Urothelium cell line (cell line): ENCODE results near the gene ADAMTS2.

Source experiments
- DNase-seq: peaks from one replicate; pipeline ENCODE4 v3.0.0; 2011; ENCODE audit warnings: low spot score, mixed read lengths
- FAIRE-seq: peaks from 2 replicates; lab custom pipeline; 2011; peaks lifted over from hg19 to GRCh38; lab: Jason Lieb, UNC

ADAMTS2 gene

GRCh38 chr5:179373101-179373934, 28.1 kb upstream of the ADAMTS2 start:
- no peak for DNase-seq
- no peak for FAIRE-seq

GRCh38 chr5:179371681-179372680, 26.7 kb upstream of the ADAMTS2 start:
- FAIRE-seq (no peak), DNase-seq (no peak)

- FAIRE-seq (no peak), DNase-seq (no peak)
These were observed 25.9 kb upstream of the ADAMTS2 start for GRCh38 chr5:179371121-179371510.

GRCh38 chr5:179370490-179371120, 25.3 kb upstream of the ADAMTS2 start:
- DNase-seq (no peak), FAIRE-seq (no peak)

- DNase-seq (no peak), FAIRE-seq (no peak)
These were observed 24.2 kb upstream of the ADAMTS2 start for GRCh38 chr5:179369530-179369884.

GRCh38 chr5:179368806-179369529, 23.7 kb upstream of the ADAMTS2 start:
- no peak for FAIRE-seq
- no peak for DNase-seq

GRCh38 chr5:179368126-179368805, 23.0 kb upstream of the ADAMTS2 start:
- FAIRE-seq (no peak), DNase-seq (no peak)

- FAIRE-seq (no peak), DNase-seq (no peak)
These were observed 22.2 kb upstream of the ADAMTS2 start for GRCh38 chr5:179367491-179367890.

- DNase-seq (no peak), FAIRE-seq (no peak)
These were observed 17.1 kb upstream of the ADAMTS2 start for GRCh38 chr5:179362355-179362754.

GRCh38 chr5:179361037-179361603, 15.9 kb upstream of the ADAMTS2 start:
- DNase-seq (no peak), FAIRE-seq (no peak)

GRCh38 chr5:179357031-179357430, 11.8 kb upstream of the ADAMTS2 start:
- FAIRE-seq (no peak), DNase-seq (no peak)

GRCh38 chr5:179355976-179356974, 11.0 kb upstream of the ADAMTS2 start:
- DNase-seq: no peak
- no peak for FAIRE-seq

GRCh38 chr5:179354305-179354882, 9.1 kb upstream of the ADAMTS2 start:
- DNase-seq (no peak), FAIRE-seq (no peak)

- DNase-seq: no peak
- no peak for FAIRE-seq
These were observed 3.6 kb upstream of the ADAMTS2 start for GRCh38 chr5:179348843-179349242.

GRCh38 chr5:179348011-179348530, 2.8 kb upstream of the ADAMTS2 start:
- no peak for FAIRE-seq
- DNase-seq: no peak

GRCh38 chr5:179347581-179347980, 2.3 kb upstream of the ADAMTS2 start:
- no peak for FAIRE-seq
- DNase-seq: no peak

- FAIRE-seq: no peak
- DNase-seq: no peak
These were observed 1.6 kb upstream of the ADAMTS2 start for GRCh38 chr5:179346875-179347274.

- FAIRE-seq: no peak
- DNase-seq: no peak
These were observed 1.1 kb upstream of the ADAMTS2 start for GRCh38 chr5:179346401-179346800.
